Measurements from ENCODE around the gene GADD45B. TPM values are rescaled to one million over a fixed set of nuclear protein-coding genes. Genes with fewer than 3 reads are reported as not detected.
"Not testable (repeated sequence)": the region's sequence is repeated elsewhere in the genome, so short reads cannot be mapped to it uniquely, and the experiment has no call there.

GADD45B gene
- total RNA-seq, 4 donors from 2014 or later = 35.5 to 278 (median 54.9) TPM

DNA sequence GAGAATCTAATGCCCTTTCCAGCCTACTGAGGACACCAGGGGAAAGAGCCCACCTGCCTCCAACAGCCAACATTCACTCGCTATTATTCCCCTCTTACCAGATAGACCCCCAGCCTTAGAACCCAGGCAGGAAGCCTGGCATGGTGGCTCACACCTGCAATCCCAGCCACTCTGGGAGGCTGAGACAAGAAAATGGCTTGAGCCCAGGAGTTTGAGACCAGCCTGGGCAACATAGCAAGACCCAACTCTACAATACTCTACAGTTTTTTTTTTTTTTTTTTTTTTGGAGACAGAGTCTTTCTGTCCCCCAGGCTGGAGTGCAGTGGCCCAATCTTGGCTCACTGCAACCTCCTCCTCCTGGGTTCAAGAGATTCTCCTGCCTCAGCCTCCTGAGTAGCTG, 15.7 kb upstream of the GADD45B start:
- Histone ChIP-seq H3K4me3 (no peak overlapping the region), H3K36me3 (no peaks in the 10 kb centered on the region), H3K4me1 (peaks cover 0 to 27% (median 13%) of the 10 kb centered on the region in 4 donors), H3K27me3 (no peaks in the 10 kb centered on the region), H3K27ac (no peak overlapping the region), H3K9me3 (no peaks in the 10 kb centered on the region)
- DNase-seq = no peak
- TF ChIP-seq, protein P1, sequence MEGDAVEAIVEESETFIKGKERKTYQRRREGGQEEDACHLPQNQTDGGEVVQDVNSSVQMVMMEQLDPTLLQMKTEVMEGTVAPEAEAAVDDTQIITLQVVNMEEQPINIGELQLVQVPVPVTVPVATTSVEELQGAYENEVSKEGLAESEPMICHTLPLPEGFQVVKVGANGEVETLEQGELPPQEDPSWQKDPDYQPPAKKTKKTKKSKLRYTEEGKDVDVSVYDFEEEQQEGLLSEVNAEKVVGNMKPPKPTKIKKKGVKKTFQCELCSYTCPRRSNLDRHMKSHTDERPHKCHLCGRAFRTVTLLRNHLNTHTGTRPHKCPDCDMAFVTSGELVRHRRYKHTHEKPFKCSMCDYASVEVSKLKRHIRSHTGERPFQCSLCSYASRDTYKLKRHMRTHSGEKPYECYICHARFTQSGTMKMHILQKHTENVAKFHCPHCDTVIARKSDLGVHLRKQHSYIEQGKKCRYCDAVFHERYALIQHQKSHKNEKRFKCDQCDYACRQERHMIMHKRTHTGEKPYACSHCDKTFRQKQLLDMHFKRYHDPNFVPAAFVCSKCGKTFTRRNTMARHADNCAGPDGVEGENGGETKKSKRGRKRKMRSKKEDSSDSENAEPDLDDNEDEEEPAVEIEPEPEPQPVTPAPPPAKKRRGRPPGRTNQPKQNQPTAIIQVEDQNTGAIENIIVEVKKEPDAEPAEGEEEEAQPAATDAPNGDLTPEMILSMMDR (IDR thresholded peaks at IDR 0.05) = no peak
- no peak for TF ChIP-seq POLR2A (IDR thresholded peaks at IDR 0.05)

DNA sequence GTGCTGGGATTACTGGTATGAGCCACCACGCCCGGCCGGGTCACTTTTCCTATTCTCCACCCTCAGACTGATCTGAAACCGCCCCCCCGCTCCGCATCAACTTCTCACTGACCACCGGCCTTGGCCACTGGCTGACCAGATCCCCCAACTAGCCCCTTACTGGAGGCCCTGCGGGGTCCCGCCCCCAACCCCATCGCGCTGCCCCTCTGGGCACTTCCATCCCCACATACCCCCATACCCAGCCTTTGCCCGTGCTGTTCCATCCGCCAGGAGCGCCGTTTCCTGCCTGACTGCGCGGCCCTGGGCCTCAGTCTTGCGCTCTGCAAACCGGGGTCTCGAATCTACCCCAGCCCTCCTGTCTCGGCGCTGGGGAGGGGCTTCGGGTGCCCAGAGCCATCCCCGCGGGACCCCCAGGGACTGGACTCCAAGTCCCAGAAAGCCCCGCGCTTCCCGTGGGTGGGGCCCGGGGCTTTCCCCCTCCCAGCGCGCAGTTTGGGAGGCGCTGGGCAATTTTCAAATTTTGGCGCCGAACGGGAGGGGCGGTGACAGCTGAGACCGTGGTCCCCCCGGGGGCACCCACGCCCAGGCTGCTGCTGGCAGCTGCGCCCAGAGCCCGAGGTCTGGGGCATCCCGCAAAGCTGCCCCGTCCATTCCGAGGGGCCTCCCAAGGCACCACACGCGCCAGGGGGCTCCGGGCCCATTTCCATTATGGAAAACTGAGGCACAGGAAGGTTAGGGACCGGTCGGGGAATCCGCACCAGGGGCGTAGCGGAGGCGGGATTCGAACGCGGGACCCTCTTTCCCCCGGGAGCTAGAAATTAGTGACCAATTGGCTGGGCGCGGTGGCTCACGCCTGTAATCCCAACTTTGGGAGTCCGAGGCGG, 13.9 kb upstream of the GADD45B start:
- no peaks in the 10 kb centered on the region for H3K36me3 ChIP-seq
- peak overlapping the region; percentile 22 to 60 (median 56) for H3K4me3 ChIP-seq
- peak; percentile 31 to 67 (median 57) for DNase-seq
- H3K4me1 ChIP-seq = peaks cover 0 to 19% (median 7%) of the 10 kb centered on the region in 4 donors
- no peaks in the 10 kb centered on the region for H3K27me3 ChIP-seq
- no peaks in the 10 kb centered on the region for H3K9me3 ChIP-seq
- peak overlapping the region in 1 of 4 donors; percentile 55 for H3K27ac ChIP-seq
- no peak for TF ChIP-seq POLR2A (IDR thresholded peaks at IDR 0.05)
- TF ChIP-seq, protein P1 (IDR thresholded peaks at IDR 0.05) = peak in 1 of 6 experiments; percentile 10

DNA sequence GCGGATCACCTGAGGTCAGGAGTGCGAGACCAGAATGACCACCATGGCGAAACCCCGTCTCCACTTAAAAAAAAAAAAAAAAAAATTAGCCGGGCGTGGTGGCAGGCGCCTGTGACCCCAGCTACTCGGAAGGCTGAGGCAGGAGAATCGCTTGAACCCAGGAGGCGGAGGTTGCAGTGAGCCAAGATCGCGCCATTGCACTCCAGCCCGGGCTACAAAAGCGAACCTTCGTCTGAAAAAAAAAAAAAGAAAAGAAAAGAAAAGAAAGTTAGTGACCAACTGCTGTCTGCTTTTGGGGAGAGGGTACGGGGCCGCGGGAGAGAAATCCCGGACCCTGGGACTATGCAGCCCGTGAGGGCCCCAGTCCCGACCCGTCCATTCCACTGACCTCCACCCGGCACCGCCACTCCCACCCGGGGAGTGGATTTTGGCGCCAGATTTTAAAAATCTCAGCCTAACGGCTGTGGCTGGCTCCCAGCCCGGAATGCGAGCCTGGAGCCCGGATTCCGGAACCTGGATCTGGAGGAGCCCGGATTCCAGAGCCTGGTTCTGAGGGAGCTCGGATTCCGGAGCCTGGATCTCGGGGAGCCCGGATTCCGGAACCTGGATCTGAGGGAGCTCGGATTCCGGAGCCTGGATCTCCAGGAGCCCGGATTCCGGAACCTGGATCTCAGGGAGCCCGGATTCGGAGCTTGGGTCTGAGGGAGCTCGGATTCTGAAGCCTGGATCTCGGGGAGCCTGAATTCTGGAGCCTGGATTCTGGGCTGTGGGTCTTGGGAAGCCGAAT, 13.1 kb upstream of the GADD45B start:
- peak in 2 of 3 donors; percentile 81 for DNase-seq
- TF ChIP-seq POLR2A (IDR thresholded peaks at IDR 0.05) = peak in 1 of 2 donors; percentile 56
- TF ChIP-seq, protein P1 (IDR thresholded peaks at IDR 0.05) = no peak
- Histone ChIP-seq H3K4me1 (peaks cover 0 to 19% (median 7%) of the 10 kb centered on the region in 4 donors), H3K9me3 (no peaks in the 10 kb centered on the region), H3K27me3 (no peaks in the 10 kb centered on the region), H3K27ac (no peak overlapping the region), H3K4me3 (peak overlapping the region in 2 of 4 donors; percentile 15 to 58), H3K36me3 (no peaks in the 10 kb centered on the region)

DNA sequence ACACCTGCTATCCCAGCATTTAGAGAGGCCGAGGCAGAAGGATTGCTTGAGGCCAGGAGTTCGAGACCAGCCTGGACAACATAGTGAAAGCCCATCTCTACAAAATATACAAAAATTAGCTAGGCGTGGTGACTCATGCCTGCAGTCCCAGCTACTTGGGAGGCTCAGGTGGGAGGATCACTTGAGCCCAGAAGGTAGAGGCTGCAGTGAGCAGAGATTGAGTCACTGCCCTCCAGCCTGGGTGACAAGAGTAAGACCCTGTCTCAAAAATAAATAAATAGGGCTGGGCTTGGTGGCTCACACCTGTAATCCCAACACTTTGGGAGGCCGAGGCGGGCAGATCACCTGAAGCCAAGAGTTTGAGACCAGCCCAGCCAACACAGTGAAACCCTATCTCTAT, 12.2 kb upstream of the GADD45B start:
- peaks cover 0 to 19% (median 7%) of the 10 kb centered on the region in 4 donors for H3K4me1 ChIP-seq
- H3K27me3 ChIP-seq, H3K27ac ChIP-seq, H3K9me3 ChIP-seq, DNase-seq, H3K36me3 ChIP-seq, H3K4me3 ChIP-seq: not testable (repeated sequence)

DNA sequence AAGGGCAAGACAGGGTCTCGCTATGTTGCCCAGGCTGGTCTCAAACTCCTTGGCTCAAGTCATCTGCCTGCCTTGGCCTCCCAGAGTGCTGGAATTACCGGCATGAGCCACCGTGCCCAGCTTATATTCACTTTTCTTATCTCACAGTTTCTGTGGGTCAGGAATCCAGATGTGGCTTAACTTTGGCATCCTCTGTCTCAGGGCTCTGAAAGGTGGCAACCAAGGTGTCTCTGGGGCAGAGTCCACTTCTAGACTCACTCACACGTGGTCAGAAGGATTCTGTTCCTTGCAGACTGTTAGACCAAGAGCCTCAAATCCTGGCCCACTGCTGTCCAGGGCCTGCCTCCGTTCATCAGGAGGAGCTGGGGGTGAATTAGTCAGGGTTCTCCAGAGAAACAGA, 11.5 kb upstream of the GADD45B start:
- no peaks in the 10 kb centered on the region for H3K27me3 ChIP-seq
- no peak overlapping the region for H3K27ac ChIP-seq
- H3K4me3 ChIP-seq = no peak overlapping the region
- DNase-seq = peak in 1 of 3 donors; percentile 63
- H3K9me3 ChIP-seq = no peaks in the 10 kb centered on the region
- H3K36me3 ChIP-seq = no peaks in the 10 kb centered on the region
- TF ChIP-seq, protein P1 (IDR thresholded peaks at IDR 0.05) = no peak
- TF ChIP-seq POLR2A (IDR thresholded peaks at IDR 0.05) = no peak
- peaks cover 0 to 19% (median 7%) of the 10 kb centered on the region in 4 donors for H3K4me1 ChIP-seq

DNA sequence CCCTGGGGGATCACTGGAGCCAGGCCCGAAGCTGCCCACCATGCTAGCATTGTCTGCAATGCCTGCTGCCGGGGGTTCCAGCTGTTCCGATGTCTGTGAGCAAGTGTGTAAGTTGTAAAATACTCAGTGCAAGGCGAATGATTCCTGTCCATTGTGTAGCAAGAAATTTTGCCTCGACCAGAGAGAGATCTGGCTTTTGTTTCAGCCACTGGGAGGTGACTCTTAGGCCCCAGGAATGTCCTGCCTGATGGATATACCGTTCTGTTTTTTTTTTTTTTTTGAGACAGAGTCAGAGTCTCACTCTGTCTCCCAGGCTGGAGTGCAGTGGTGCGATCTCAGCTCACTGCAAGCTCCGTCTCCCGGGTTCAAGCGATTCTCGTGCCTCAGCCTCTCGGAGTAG, 7.3 kb upstream of the GADD45B start:
- Histone ChIP-seq H3K36me3 (no peaks in the 10 kb centered on the region), H3K27ac (no peak overlapping the region), H3K4me1 (no peaks in the 10 kb centered on the region), H3K9me3 (no peaks in the 10 kb centered on the region), H3K27me3 (no peaks in the 10 kb centered on the region), H3K4me3 (no peak overlapping the region)
- DNase-seq = no peak
- TF ChIP-seq, protein P1 (IDR thresholded peaks at IDR 0.05) = no peak
- TF ChIP-seq POLR2A (IDR thresholded peaks at IDR 0.05) = no peak

Data from Peyer's patch (tissue), 4 donors.